ENCODE measurements around the gene UBE2J2.
A peak's percentile ranks its signal among the peaks of the same experiment; 100 is the strongest.

The UBE2J2 gene

DNA sequence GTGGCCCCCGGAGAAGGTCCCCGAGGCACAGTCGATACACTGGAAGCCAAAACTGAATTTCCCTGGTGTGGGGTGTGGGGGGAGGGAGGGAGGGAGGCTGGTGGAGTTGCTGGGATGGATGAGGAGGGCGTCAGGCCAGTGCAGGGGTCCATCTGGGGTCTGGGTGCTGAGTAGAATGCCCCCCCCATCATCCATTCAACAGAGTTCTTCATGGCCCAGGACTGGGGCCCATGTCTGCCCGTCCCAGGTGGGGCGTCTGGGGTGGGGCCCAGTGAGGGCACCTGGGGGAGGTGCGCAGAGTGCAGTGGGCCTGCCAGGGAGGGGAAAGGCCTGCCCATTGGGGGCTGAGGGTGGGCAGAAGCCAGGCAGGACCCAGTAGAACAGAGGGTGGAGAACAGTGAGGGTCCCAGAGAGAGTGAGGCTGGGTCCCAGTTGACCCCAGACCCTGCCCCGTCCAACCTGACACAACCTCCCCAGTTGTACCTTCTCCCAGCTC, 69.2 kb downstream of the UBE2J2 start:
- DNase-seq, result no peak
- H3K9me3 ChIP-seq (ENCODE audit: control extremely low read depth in 1 of 5, control insufficient read depth in 4 of 5, insufficient read depth in 2 of 5, low read depth in 1 of 5, low read length in 4 of 5), result no peaks in the 10 kb centered on the region
- no peak overlapping the region for H3K27ac ChIP-seq (ENCODE audit: insufficient read depth in 1 of 2, low read depth in 1 of 2, low read length in 2 of 2, poor library complexity in 1 of 2, severe bottlenecking in 2 of 2)
- peaks cover 0 to 7% (median 0%) of the 10 kb centered on the region in 4 experiments for H3K36me3 ChIP-seq (ENCODE audit: control insufficient read depth in 4 of 4, insufficient read depth in 4 of 4, low read length in 3 of 4)
- peaks cover 0 to 21% (median 3%) of the 10 kb centered on the region in 5 experiments for H3K27me3 ChIP-seq (replicated peaks in 2 of 5; ENCODE audit: control insufficient read depth in 4 of 5, insufficient read depth in 5 of 5, low read length in 4 of 5)
- ChIA-PET CTCF (interaction anchor here (0.7 kb wide), 1 partner anchor 12 kb away, joined by 3 read pairs; no protein-coding TSS in a partner anchor), POLR2A (no interaction called here)
- whole genome bisulfite sequencing (ENCODE audit: insufficient coverage), result 100% methylated on average over 4 of the region's 8 CpGs
- peaks cover 0 to 77% (median 59%) of the 10 kb centered on the region in 4 experiments for H3K4me1 ChIP-seq (ENCODE audit: control extremely low read depth in 1 of 4, control insufficient read depth in 4 of 4, insufficient read depth in 4 of 4, low read length in 3 of 4)
- peak overlapping the region in 1 of 7 experiments; percentile 70 for H3K4me3 ChIP-seq (ENCODE audit: control insufficient read depth in 1 of 7, extremely low read depth in 1 of 7, insufficient read depth in 4 of 7, low read depth in 2 of 7, low read length in 6 of 7)

All from common myeloid progenitor, CD34-positive (primary cell).